Liver (tissue), 9 donors: Measurements from ENCODE around the gene KCNA1. TPM values are rescaled to one million over a fixed set of nuclear protein-coding genes. Genes with fewer than 3 reads are reported as not detected.

Experiments
- DNase-seq: peaks from one replicate; pipeline ENCODE4 v3.0.0-alpha.2; 2017; ENCODE audit warnings: low spot score
- H3K27ac ChIP-seq, 2 donors: one replicate each; pipeline ENCODE4 v1.7.0; 2013; ENCODE audit warnings: inconsistent platforms in 2 of 2, low read length in 2 of 2, control low read depth in 1 of 2, low read depth in 1 of 2, mild to moderate bottlenecking in 1 of 2
- H3K27me3 ChIP-seq, 4 donors: one replicate each; pipeline versions ENCODE4 v1.6.1 to v1.7.0; 2013; ENCODE audit warnings: low read length in 3 of 4, inconsistent platforms in 1 of 4, mild to moderate bottlenecking in 1 of 4, moderate library complexity in 1 of 4; ENCODE audit not compliant: control insufficient read depth in 4 of 4, insufficient read depth in 4 of 4
- H3K36me3 ChIP-seq, 4 donors: one replicate each; pipeline versions ENCODE4 v1.6.1 to v1.7.0; 2013; ENCODE audit warnings: low read length in 3 of 4, mild to moderate bottlenecking in 3 of 4, low read depth in 1 of 4, moderate library complexity in 1 of 4; ENCODE audit not compliant: control insufficient read depth in 4 of 4, insufficient read depth in 3 of 4
- H3K4me1 ChIP-seq, 4 donors: one replicate each; pipeline versions ENCODE4 v1.6.1 to v1.7.0; 2013; ENCODE audit warnings: low read length in 3 of 4, mild to moderate bottlenecking in 3 of 4, moderate library complexity in 1 of 4; ENCODE audit not compliant: control insufficient read depth in 4 of 4, insufficient read depth in 4 of 4
- H3K4me3 ChIP-seq, 3 donors: one replicate each; pipeline versions ENCODE4 v1.6.1 to v1.7.0; 2013; ENCODE audit warnings: low read length in 3 of 3, control low read depth in 1 of 3, low read depth in 1 of 3, mild to moderate bottlenecking in 1 of 3
- H3K9ac ChIP-seq, 2 donors: one replicate each; pipeline ENCODE4 v1.7.0; 2013; ENCODE audit warnings: low read length in 2 of 2, mild to moderate bottlenecking in 2 of 2, moderate library complexity in 2 of 2, control low read depth in 1 of 2, low read depth in 1 of 2
- H3K9me3 ChIP-seq, 4 donors: one replicate each; pipeline versions ENCODE4 v1.6.1 to v1.7.0; 2013; ENCODE audit warnings: low read length in 3 of 4; ENCODE audit not compliant: control insufficient read depth in 4 of 4
- EGR1 ChIP-seq, 2 donors: IDR thresholded peaks; 2 replicates each; pipeline ENCODE4 v1.6.1; 2016 to 2018; ENCODE audit warnings: antibody characterized with exemption in 2 of 2, low read depth in 2 of 2
- FOXA1 ChIP-seq: IDR thresholded peaks from 2 replicates; pipeline ENCODE4 v1.6.1; 2016; ENCODE audit warnings: antibody characterized with exemption
- FOXA2 ChIP-seq: IDR thresholded peaks from 2 replicates; pipeline ENCODE4 v1.6.1; 2016; ENCODE audit warnings: antibody characterized with exemption
- GABPA ChIP-seq, 2 donors: IDR thresholded peaks in 1 of 2; conservative IDR thresholded peaks in 1 of 2; 2 replicates each; pipeline ENCODE4 v1.6.1; 2016; ENCODE audit warnings: antibody characterized with exemption in 2 of 2, mild to moderate bottlenecking in 1 of 2, moderate library complexity in 1 of 2
- HNF4A ChIP-seq, 2 donors: conservative IDR thresholded peaks; 2 replicates each; pipeline ENCODE4 v1.6.1; 2016; ENCODE audit warnings: antibody characterized with exemption in 2 of 2, mild to moderate bottlenecking in 2 of 2
- HNF4G ChIP-seq: IDR thresholded peaks from 2 replicates; pipeline ENCODE4 v1.6.1; 2016; ENCODE audit warnings: antibody characterized with exemption
- JUND ChIP-seq, 2 donors: IDR thresholded peaks; 2 replicates each; pipeline ENCODE4 v1.6.1; 2016; ENCODE audit warnings: antibody characterized with exemption in 2 of 2
- NR2F2 ChIP-seq: IDR thresholded peaks from 2 replicates; pipeline ENCODE4 v1.6.1; 2016; ENCODE audit warnings: antibody characterized with exemption
- RAD21 ChIP-seq, 2 donors: IDR thresholded peaks; 2 replicates each; pipeline ENCODE4 v1.6.1; 2016; ENCODE audit warnings: antibody characterized with exemption in 2 of 2, mild to moderate bottlenecking in 2 of 2
- RXRA ChIP-seq, 2 donors: IDR thresholded peaks; 2 replicates each; pipeline ENCODE4 v1.6.1; 2017 to 2018; ENCODE audit warnings: antibody characterized with exemption in 2 of 2, mild to moderate bottlenecking in 1 of 2
- SP1 ChIP-seq: IDR thresholded peaks from 2 replicates; pipeline ENCODE4 v1.6.1; 2018; ENCODE audit warnings: antibody characterized with exemption, mild to moderate bottlenecking
- TAF1 ChIP-seq: conservative IDR thresholded peaks from 2 replicates; pipeline ENCODE4 v1.6.1; 2016; ENCODE audit warnings: antibody characterized with exemption, mild to moderate bottlenecking
- YY1 ChIP-seq: IDR thresholded peaks from 2 replicates; pipeline ENCODE4 v1.6.1; 2016; ENCODE audit warnings: antibody characterized with exemption, mild to moderate bottlenecking
- WGBS: extraction: QIAGEN DNeasy Blood & Tissue Kit; methylation state at CpG from one replicate; pipeline ENCODE4 v1.1.7; 2013; 5-methylcytosine and 5-hydroxymethylcytosine counted together
- polyA plus RNA-seq, 2 donors: library from polyadenylated mRNA; stranded (reverse) in 1 of 2; unstranded in 1 of 2; fragments of 200-250 nt in 1 of 2; fragments of >200 nt in 1 of 2; fragmentation: Nextera tagmentation in 1 of 2; extraction: Ambion mirVana in 1 of 2; gene quantifications; one replicate each; pipeline versions ENCODE4 v1.2.1 to v1.2.3, GENCODE V29; 2013 to 2015
- total RNA-seq, 2 donors: library from RNA; depleted of rRNA; stranded (reverse); fragments of >200 nt; gene quantifications; one replicate each; pipeline ENCODE4 v1.2.3, GENCODE V29; 2014
- TF ChIP-seq, protein P1 (sequence below): IDR thresholded peaks from 2 replicates; pipeline ENCODE4 v1.6.1; 2016; ENCODE audit warnings: antibody characterized with exemption
- TF ChIP-seq, protein P2 (sequence below): IDR thresholded peaks from 2 replicates; pipeline ENCODE4 v1.6.1; 2016; ENCODE audit warnings: antibody characterized with exemption
- TF ChIP-seq, protein P3 (sequence below): IDR thresholded peaks from 2 replicates; pipeline ENCODE4 v1.6.1; 2016; ENCODE audit warnings: antibody characterized with exemption
- TF ChIP-seq, protein P4 (sequence below): fragments of 150-350 bp; IDR thresholded peaks from 2 replicates; pipeline ENCODE4 v1.5.1; 2017; ENCODE audit warnings: improper control_type of control experiment, low read depth, low read length; ENCODE audit not compliant: missing input control
- TF ChIP-seq, protein P5 (sequence below): IDR thresholded peaks from 2 replicates; pipeline ENCODE4 v1.6.1; 2016; ENCODE audit warnings: antibody characterized with exemption, mild to moderate bottlenecking
- donor health status: healthy.
- donor health status: healthy.
- donor health status: healthy.
- donor health status: healthy.
- donor health status: healthy.

KCNA1 gene
- total and polyA plus RNA-seq, 4 donors = not detected

DNA sequence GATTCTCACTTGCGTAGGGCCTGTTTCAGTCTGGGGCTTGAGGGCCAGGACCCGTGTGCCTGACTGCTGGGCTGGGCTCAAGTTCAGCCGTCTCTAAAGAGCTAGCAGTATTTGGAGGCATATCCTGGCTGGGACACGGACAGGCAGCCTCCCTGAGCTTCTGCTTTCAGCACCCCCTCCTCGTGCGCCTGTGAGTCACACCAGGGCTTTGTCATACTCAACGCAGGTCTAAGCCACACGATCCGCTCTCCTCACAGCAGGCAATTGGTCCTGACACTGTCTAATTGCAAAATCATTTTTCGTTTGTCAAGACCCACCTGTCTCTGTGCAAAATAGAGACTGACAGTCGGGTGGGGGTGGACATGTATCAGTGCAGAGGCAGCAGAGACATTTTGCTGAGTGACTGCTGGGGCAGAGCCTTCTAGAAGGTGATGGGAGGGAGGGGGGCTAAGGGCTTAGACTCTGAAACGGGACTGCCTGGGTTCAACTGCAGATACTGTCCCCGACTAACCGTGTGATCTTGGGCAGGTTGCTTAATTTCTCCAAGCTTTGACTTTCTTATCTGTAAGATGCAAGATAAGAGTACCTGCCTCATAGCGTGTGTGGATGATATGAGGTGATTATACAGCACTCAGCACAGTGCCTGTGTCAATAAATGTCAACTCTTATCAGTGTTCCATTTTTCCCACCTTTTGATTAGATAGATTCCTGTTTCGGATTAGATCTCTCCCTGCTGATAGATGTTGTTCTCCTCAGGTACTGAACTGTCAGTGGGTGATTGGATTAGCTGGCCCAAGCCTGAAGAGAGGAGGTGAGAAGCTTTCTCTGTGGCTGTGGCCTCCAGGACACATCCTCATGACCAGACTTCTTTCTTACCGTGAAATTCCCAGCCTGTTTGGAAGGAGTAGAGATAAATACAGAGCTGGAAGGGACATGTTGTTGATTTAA lies 53.1 kb downstream of the KCNA1 start:
- WGBS = 32% methylated on average over 17 of the region's 17 CpGs
- Histone ChIP-seq H3K4me3 (no peak overlapping the region), H3K27me3 (peaks cover 0 to 26% (median 4%) of the 10 kb centered on the region in 4 donors), H3K9me3 (no peaks in the 10 kb centered on the region), H3K9ac (no peak overlapping the region), H3K27ac (no peak overlapping the region), H3K36me3 (no peaks in the 10 kb centered on the region), H3K4me1 (no peaks in the 10 kb centered on the region)
- no peak for TF ChIP-seq EGR1 (IDR thresholded peaks at IDR 0.05; ENCODE audit: low read depth in 2 of 2)
- no peak for TF ChIP-seq GABPA (IDR thresholded peaks at IDR 0.05 in 1 of 2, conservative IDR thresholded peaks at IDR 0.05 in 1 of 2)
- no peak for TF ChIP-seq RXRA (IDR thresholded peaks at IDR 0.05)
- TF ChIP-seq NR2F2 = no peak
- no peak for TF ChIP-seq FOXA1
- no peak for TF ChIP-seq HNF4A (conservative IDR thresholded peaks at IDR 0.05)
- TF ChIP-seq FOXA2 = no peak
- no peak for TF ChIP-seq SP1
- no peak for TF ChIP-seq JUND (IDR thresholded peaks at IDR 0.05)
- TF ChIP-seq YY1 = no peak
- TF ChIP-seq TAF1 = no peak
- TF ChIP-seq, protein P1, sequence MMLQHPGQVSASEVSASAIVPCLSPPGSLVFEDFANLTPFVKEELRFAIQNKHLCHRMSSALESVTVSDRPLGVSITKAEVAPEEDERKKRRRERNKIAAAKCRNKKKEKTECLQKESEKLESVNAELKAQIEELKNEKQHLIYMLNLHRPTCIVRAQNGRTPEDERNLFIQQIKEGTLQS = no peak
- TF ChIP-seq, protein P2, sequence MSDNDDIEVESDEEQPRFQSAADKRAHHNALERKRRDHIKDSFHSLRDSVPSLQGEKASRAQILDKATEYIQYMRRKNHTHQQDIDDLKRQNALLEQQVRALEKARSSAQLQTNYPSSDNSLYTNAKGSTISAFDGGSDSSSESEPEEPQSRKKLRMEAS = no peak
- TF ChIP-seq, protein P3, sequence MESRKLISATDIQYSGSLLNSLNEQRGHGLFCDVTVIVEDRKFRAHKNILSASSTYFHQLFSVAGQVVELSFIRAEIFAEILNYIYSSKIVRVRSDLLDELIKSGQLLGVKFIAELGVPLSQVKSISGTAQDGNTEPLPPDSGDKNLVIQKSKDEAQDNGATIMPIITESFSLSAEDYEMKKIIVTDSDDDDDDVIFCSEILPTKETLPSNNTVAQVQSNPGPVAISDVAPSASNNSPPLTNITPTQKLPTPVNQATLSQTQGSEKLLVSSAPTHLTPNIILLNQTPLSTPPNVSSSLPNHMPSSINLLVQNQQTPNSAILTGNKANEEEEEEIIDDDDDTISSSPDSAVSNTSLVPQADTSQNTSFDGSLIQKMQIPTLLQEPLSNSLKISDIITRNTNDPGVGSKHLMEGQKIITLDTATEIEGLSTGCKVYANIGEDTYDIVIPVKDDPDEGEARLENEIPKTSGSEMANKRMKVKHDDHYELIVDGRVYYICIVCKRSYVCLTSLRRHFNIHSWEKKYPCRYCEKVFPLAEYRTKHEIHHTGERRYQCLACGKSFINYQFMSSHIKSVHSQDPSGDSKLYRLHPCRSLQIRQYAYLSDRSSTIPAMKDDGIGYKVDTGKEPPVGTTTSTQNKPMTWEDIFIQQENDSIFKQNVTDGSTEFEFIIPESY = no peak
- TF ChIP-seq, protein P4, sequence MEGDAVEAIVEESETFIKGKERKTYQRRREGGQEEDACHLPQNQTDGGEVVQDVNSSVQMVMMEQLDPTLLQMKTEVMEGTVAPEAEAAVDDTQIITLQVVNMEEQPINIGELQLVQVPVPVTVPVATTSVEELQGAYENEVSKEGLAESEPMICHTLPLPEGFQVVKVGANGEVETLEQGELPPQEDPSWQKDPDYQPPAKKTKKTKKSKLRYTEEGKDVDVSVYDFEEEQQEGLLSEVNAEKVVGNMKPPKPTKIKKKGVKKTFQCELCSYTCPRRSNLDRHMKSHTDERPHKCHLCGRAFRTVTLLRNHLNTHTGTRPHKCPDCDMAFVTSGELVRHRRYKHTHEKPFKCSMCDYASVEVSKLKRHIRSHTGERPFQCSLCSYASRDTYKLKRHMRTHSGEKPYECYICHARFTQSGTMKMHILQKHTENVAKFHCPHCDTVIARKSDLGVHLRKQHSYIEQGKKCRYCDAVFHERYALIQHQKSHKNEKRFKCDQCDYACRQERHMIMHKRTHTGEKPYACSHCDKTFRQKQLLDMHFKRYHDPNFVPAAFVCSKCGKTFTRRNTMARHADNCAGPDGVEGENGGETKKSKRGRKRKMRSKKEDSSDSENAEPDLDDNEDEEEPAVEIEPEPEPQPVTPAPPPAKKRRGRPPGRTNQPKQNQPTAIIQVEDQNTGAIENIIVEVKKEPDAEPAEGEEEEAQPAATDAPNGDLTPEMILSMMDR = no peak
- TF ChIP-seq, protein P5, sequence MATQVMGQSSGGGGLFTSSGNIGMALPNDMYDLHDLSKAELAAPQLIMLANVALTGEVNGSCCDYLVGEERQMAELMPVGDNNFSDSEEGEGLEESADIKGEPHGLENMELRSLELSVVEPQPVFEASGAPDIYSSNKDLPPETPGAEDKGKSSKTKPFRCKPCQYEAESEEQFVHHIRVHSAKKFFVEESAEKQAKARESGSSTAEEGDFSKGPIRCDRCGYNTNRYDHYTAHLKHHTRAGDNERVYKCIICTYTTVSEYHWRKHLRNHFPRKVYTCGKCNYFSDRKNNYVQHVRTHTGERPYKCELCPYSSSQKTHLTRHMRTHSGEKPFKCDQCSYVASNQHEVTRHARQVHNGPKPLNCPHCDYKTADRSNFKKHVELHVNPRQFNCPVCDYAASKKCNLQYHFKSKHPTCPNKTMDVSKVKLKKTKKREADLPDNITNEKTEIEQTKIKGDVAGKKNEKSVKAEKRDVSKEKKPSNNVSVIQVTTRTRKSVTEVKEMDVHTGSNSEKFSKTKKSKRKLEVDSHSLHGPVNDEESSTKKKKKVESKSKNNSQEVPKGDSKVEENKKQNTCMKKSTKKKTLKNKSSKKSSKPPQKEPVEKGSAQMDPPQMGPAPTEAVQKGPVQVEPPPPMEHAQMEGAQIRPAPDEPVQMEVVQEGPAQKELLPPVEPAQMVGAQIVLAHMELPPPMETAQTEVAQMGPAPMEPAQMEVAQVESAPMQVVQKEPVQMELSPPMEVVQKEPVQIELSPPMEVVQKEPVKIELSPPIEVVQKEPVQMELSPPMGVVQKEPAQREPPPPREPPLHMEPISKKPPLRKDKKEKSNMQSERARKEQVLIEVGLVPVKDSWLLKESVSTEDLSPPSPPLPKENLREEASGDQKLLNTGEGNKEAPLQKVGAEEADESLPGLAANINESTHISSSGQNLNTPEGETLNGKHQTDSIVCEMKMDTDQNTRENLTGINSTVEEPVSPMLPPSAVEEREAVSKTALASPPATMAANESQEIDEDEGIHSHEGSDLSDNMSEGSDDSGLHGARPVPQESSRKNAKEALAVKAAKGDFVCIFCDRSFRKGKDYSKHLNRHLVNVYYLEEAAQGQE = no peak
- no peak for TF ChIP-seq HNF4G
- no peak for TF ChIP-seq RAD21 (IDR thresholded peaks at IDR 0.05)
- DNase-seq = no peak

Other genes starting within 250 kb of the KCNA1 start
- gene GALNT8, start 189.5 kb upstream of the KCNA1 start, total RNA-seq = under 1 TPM; 0.19 to 0.25 TPM
- gene GALNT8, start 189.5 kb upstream of the KCNA1 start, polyA plus RNA-seq = under 1 TPM in 1 of 2 donors, not detected in 1; 0.03 TPM
- gene KCNA5, start 134.0 kb downstream of the KCNA1 start, total RNA-seq = under 1 TPM; 0.09 to 0.42 TPM
- under 1 TPM in 1 of 2 donors, not detected in 1; 0.12 TPM for gene KCNA5, start 134.0 kb downstream of the KCNA1 start, polyA plus RNA-seq